Vagina (tissue), 2 donors: Measurements from ENCODE around the gene SLC38A6.

Experiments used
- POLR2A ChIP-seq, 2 donors: fragments of 450-650 bp; IDR thresholded peaks; one replicate each; pipeline ENCODE4 v1.6.1; 2017; ENCODE audit warnings: antibody characterized with exemption in 2 of 2, mild to moderate bottlenecking in 2 of 2, moderate library complexity in 2 of 2
- TF ChIP-seq, protein P1 (sequence below), 3 experiments: fragments of 450-650 bp in 2 of 3; fragments of 200-600 bp in 1 of 3; sonication (generic) in 1 of 3; IDR thresholded peaks; one replicate each; pipeline ENCODE4 v1.5.1; 2017 to 2019; ENCODE audit warnings: antibody characterized with exemption in 3 of 3, mild to moderate bottlenecking in 2 of 3, moderate library complexity in 2 of 3

DNA sequence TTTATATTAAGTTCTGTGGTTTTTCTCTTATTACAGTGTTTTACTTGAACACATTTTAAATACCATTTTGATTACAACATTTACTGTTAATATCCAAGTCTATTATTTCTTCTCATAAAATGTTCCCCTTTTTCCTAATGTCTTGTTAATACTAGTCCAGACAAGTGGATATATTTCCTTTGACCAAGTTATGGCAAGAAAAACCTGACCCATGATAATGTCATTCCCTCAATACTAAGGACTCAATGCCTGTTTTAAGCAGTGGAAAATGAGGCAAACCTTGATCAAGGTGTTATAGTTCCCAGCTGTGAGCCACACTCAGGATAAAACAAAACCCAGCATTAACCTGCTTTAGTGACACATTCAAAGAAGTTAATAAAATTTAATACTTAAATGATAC, 12.4 kb upstream of the SLC38A6 start:
- no peak for TF ChIP-seq POLR2A (IDR thresholded peaks at IDR 0.05)
- TF ChIP-seq, protein P1, sequence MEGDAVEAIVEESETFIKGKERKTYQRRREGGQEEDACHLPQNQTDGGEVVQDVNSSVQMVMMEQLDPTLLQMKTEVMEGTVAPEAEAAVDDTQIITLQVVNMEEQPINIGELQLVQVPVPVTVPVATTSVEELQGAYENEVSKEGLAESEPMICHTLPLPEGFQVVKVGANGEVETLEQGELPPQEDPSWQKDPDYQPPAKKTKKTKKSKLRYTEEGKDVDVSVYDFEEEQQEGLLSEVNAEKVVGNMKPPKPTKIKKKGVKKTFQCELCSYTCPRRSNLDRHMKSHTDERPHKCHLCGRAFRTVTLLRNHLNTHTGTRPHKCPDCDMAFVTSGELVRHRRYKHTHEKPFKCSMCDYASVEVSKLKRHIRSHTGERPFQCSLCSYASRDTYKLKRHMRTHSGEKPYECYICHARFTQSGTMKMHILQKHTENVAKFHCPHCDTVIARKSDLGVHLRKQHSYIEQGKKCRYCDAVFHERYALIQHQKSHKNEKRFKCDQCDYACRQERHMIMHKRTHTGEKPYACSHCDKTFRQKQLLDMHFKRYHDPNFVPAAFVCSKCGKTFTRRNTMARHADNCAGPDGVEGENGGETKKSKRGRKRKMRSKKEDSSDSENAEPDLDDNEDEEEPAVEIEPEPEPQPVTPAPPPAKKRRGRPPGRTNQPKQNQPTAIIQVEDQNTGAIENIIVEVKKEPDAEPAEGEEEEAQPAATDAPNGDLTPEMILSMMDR (IDR thresholded peaks at IDR 0.05) = no peak
